CD14-positive monocyte (primary cell): ENCODE data around the gene GBP3. TPM values are rescaled to one million over a fixed set of nuclear protein-coding genes. Genes with fewer than 3 reads are reported as not detected.

Experiments used
- DNase-seq, 3 donors: peaks; one replicate each; pipeline ENCODE4 v3.0.0-alpha.2; 2011 to 2022
- H2AFZ ChIP-seq: 2 replicates; pipeline ENCODE4 v1.6.0; 2012; ENCODE audit warnings: mild to moderate bottlenecking, low read depth, low read length, inconsistent platforms; ENCODE audit not compliant: insufficient read depth, poor library complexity, severe bottlenecking
- H3K27ac ChIP-seq, 2 donors: 1 replicate in 1 of 2; 2 replicates in 1 of 2; pipeline ENCODE4 v1.5.1; 2012 to 2013; ENCODE audit warnings: low read length in 2 of 2, control low read depth in 1 of 2, inconsistent platforms in 1 of 2, low read depth in 1 of 2, mild to moderate bottlenecking in 1 of 2
- H3K27me3 ChIP-seq, 2 donors: one replicate each; pipeline versions ENCODE4 v1.6.0 to v1.6.1; 2011 to 2013; ENCODE audit warnings: low read length in 2 of 2; ENCODE audit not compliant: control insufficient read depth in 2 of 2, insufficient read depth in 2 of 2
- H3K36me3 ChIP-seq, 2 donors: replicated peaks in 1 of 2; 1 replicate in 1 of 2; 2 replicates in 1 of 2; pipeline versions ENCODE4 v1.5.1 to v1.6.1; 2012 to 2013; ENCODE audit warnings: low read length in 2 of 2, control low read depth in 1 of 2, inconsistent platforms in 1 of 2, mild to moderate bottlenecking in 1 of 2; ENCODE audit not compliant: insufficient read depth in 2 of 2, control insufficient read depth in 1 of 2
- H3K4me1 ChIP-seq, 2 donors: 1 replicate in 1 of 2; 2 replicates in 1 of 2; pipeline versions ENCODE4 v1.5.1 to v1.6.1; 2012 to 2013; ENCODE audit warnings: low read length in 2 of 2, control low read depth in 1 of 2, inconsistent platforms in 1 of 2, mild to moderate bottlenecking in 1 of 2, moderate library complexity in 1 of 2; ENCODE audit not compliant: insufficient read depth in 2 of 2, control insufficient read depth in 1 of 2
- H3K4me2 ChIP-seq: replicated peaks from 2 replicates; pipeline ENCODE3; 2012; ENCODE audit warnings: low read length, moderate library complexity, mild to moderate bottlenecking; ENCODE audit not compliant: poor library complexity, severe bottlenecking; ENCODE audit errors: extremely low read depth
- H3K4me3 ChIP-seq, 3 experiments: fragments of 200-600 bp in 1 of 3; sonication (generic) in 1 of 3; replicated peaks in 1 of 3; 1 replicate in 2 of 3; 2 replicates in 1 of 3; pipeline ENCODE4 v1.5.1; 2011 to 2013; ENCODE audit warnings: low read length in 3 of 3, mild to moderate bottlenecking in 3 of 3, control low read depth in 2 of 3, low read depth in 2 of 3, inconsistent platforms in 1 of 3, moderate library complexity in 1 of 3
- H3K79me2 ChIP-seq: 2 replicates; pipeline ENCODE4 v1.6.0; 2012; ENCODE audit warnings: mild to moderate bottlenecking, control low read depth, inconsistent platforms, low read length, moderate library complexity; ENCODE audit not compliant: insufficient read depth
- H3K9ac ChIP-seq: 2 replicates; pipeline ENCODE4 v1.6.0; 2017; ENCODE audit warnings: low read length, mild to moderate bottlenecking; ENCODE audit not compliant: insufficient read depth, poor library complexity, severe bottlenecking
- H3K9me3 ChIP-seq, 2 donors: replicated peaks in 1 of 2; 1 replicate in 1 of 2; 2 replicates in 1 of 2; pipeline versions ENCODE4 v1.5.1 to v1.6.1; 2012 to 2013; ENCODE audit warnings: low read length in 2 of 2, control low read depth in 1 of 2; ENCODE audit not compliant: control insufficient read depth in 1 of 2, insufficient read depth in 1 of 2
- H4K20me1 ChIP-seq: 2 replicates; pipeline ENCODE4 v1.6.0; 2012; ENCODE audit warnings: mild to moderate bottlenecking, low read length, control low read depth, moderate library complexity; ENCODE audit not compliant: insufficient read depth
- H3K27ac Mint-ChIP-seq, 7 donors: one replicate each; pipeline ENCODE4 v1.8.0; 2020; ENCODE audit warnings: mild to moderate bottlenecking in 7 of 7, mixed read lengths in 7 of 7, moderate library complexity in 6 of 7, inconsistent platforms in 2 of 7
- H3K27me3 Mint-ChIP-seq, 3 donors: one replicate each; pipeline ENCODE4 v1.8.0; 2021 to 2022; ENCODE audit warnings: low read depth in 3 of 3, mild to moderate bottlenecking in 3 of 3, mixed read lengths in 3 of 3, moderate library complexity in 3 of 3, inconsistent platforms in 1 of 3
- H3K36me3 Mint-ChIP-seq, 2 donors: one replicate each; pipeline ENCODE4 v1.8.0; 2020; ENCODE audit warnings: mixed read lengths in 2 of 2, inconsistent platforms in 1 of 2, mild to moderate bottlenecking in 1 of 2
- H3K4me1 Mint-ChIP-seq: one replicate; pipeline ENCODE4 v1.8.0; 2020; ENCODE audit warnings: mild to moderate bottlenecking, mixed read lengths
- H3K4me3 Mint-ChIP-seq, 2 donors: one replicate each; pipeline ENCODE4 v1.8.0; 2020; ENCODE audit warnings: mild to moderate bottlenecking in 2 of 2, mixed read lengths in 2 of 2, moderate library complexity in 1 of 2
- H3K9me3 Mint-ChIP-seq, 7 donors: one replicate each; pipeline ENCODE4 v1.8.0; 2020 to 2022; ENCODE audit warnings: mixed read lengths in 7 of 7, mild to moderate bottlenecking in 6 of 7, moderate library complexity in 6 of 7, inconsistent platforms in 2 of 7
- WGBS: methylation state at CpG from one replicate; pipeline ENCODE4 v1.1.5; 2013; ENCODE audit warnings: missing lambda C conversion rate; ENCODE audit not compliant: insufficient coverage; 5-methylcytosine and 5-hydroxymethylcytosine counted together
- intact Hi-C, 2 donors: fragments of 100-400 bp; cut with micrococcal nuclease; formaldehyde crosslinking; loops; one replicate each; pipeline versions ENCODE4 v1.15.0 to v1.15.1; 2023
- polyA plus RNA-seq, 3 donors: library from polyadenylated mRNA; depleted of rRNA in 1 of 3; unstranded in 2 of 3; stranded (reverse) in 1 of 3; fragments of 300-500 nt in 2 of 3; fragments of >200 nt in 1 of 3; fragmentation: Illumina TruSeq in 2 of 3; gene quantifications; 1 replicate in 2 of 3; 2 replicates in 1 of 3; pipeline ENCODE4 v1.2.3, GENCODE V29; 2012 to 2021
- TF ChIP-seq, protein P1 (sequence below): fragments of 200-600 bp; IDR thresholded peaks from one replicate; pipeline ENCODE4 v1.8.0; 2022; ENCODE audit warnings: antibody characterized with exemption, mild to moderate bottlenecking

The GBP3 gene
- polyA plus RNA-seq, 3 donors: 6.9 to 17.3 (median 12.4) TPM

DNA sequence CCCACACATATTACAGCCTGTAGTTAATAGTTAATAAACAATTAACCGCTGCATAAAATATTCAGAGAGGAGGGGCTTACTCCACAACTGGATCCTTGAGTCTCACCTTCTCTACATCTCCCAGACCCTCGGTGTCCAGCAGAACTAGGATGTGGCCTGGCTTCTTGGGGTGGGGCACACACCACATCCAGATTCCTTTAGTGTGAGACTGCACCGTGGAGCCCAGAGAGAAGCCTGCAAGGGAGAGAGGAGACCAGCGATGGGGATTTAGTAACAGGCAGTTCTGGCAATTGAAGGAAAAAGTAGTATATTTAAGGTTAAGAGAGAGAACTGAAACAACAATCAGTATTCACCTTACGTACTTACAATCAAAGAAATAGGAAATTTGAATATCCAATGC lies 37.4 kb upstream of the GBP3 start:
- Histone ChIP-seq H3K27me3 (no peaks in the 10 kb centered on the region), H3K36me3 (peaks cover 40 to 68% of the 10 kb centered on the region in 2 donors), H3K9ac (no peak overlapping the region), H3K9me3 (no peaks in the 10 kb centered on the region), H4K20me1 (no peaks in the 10 kb centered on the region), H3K4me3 (no peak overlapping the region), H3K27ac (no peak overlapping the region), H3K4me2 (no peak overlapping the region), H2AFZ (no peak overlapping the region), H3K4me1 (peaks cover 9 to 30% of the 10 kb centered on the region in 2 donors), H3K79me2 (peaks cover 13% of the 10 kb centered on the region)
- WGBS: no CpG with 5 or more reads among the region's 5 CpGs
- peaks cover 50 to 70% of the 10 kb centered on the region in 2 donors for H3K36me3 Mint-ChIP-seq
- intact Hi-C loops: no loop called here
- TF ChIP-seq, protein P1, sequence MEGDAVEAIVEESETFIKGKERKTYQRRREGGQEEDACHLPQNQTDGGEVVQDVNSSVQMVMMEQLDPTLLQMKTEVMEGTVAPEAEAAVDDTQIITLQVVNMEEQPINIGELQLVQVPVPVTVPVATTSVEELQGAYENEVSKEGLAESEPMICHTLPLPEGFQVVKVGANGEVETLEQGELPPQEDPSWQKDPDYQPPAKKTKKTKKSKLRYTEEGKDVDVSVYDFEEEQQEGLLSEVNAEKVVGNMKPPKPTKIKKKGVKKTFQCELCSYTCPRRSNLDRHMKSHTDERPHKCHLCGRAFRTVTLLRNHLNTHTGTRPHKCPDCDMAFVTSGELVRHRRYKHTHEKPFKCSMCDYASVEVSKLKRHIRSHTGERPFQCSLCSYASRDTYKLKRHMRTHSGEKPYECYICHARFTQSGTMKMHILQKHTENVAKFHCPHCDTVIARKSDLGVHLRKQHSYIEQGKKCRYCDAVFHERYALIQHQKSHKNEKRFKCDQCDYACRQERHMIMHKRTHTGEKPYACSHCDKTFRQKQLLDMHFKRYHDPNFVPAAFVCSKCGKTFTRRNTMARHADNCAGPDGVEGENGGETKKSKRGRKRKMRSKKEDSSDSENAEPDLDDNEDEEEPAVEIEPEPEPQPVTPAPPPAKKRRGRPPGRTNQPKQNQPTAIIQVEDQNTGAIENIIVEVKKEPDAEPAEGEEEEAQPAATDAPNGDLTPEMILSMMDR: no peak
- H3K4me1 Mint-ChIP-seq: peaks cover 45% of the 10 kb centered on the region
- H3K4me3 Mint-ChIP-seq: no peak overlapping the region
- H3K27me3 Mint-ChIP-seq: peaks cover 0 to 1% (median 0%) of the 10 kb centered on the region in 3 donors
- no peak overlapping the region for H3K27ac Mint-ChIP-seq
- DNase-seq: no peak
- no peaks in the 10 kb centered on the region for H3K9me3 Mint-ChIP-seq

DNA sequence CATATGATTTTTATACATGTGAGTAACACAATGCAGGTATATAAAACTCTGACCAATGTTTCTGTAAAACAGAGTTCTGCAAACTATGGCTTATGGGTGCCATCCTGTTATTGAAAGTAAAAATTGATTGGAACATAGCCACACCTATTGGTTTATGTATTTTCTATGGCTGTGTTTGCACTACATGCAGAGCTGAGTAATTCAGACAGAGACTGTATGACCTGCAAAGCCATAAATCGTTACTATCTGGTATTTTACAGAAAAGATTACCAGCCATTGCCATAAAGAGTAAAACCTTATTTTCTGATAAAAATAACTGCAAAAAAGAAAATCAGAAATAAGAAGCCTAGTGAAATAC lies 29.3 kb upstream of the GBP3 start:
- H3K27me3 ChIP-seq: no peaks in the 10 kb centered on the region
- no peak overlapping the region for H3K9ac ChIP-seq
- intact Hi-C loops: loop anchor here in 1 of 2 donors (10.0 kb wide), 1 partner anchor 63 kb away; no protein-coding TSS in a partner anchor
- Mint-ChIP-seq H3K9me3 (no peaks in the 10 kb centered on the region), H3K27ac (no peak overlapping the region), H3K27me3 (no peaks in the 10 kb centered on the region), H3K4me3 (no peak overlapping the region), H3K4me1 (peaks cover 18% of the 10 kb centered on the region), H3K36me3 (peaks cover 54 to 89% of the 10 kb centered on the region in 2 donors)
- peaks cover 29 to 73% of the 10 kb centered on the region in 2 donors for H3K36me3 ChIP-seq
- no peak for DNase-seq
- TF ChIP-seq, protein P1: no peak
- H3K4me3 ChIP-seq: no peak overlapping the region
- no CpG with 5 or more reads among the region's 1 CpG for WGBS
- H2AFZ ChIP-seq: no peak overlapping the region
- H3K27ac ChIP-seq: no peak overlapping the region
- H4K20me1 ChIP-seq: no peaks in the 10 kb centered on the region
- no peak overlapping the region for H3K4me2 ChIP-seq
- H3K9me3 ChIP-seq: no peaks in the 10 kb centered on the region
- H3K79me2 ChIP-seq: no peaks in the 10 kb centered on the region
- peaks cover 13 to 14% of the 10 kb centered on the region in 2 donors for H3K4me1 ChIP-seq
